Umbilical cord (tissue), 2 donors: ENCODE data around the gene PHYHD1. TPM values are rescaled to one million over a fixed set of nuclear protein-coding genes. Genes with fewer than 3 reads are reported as not detected.
"Not testable (repeated sequence)": the region's sequence is repeated elsewhere in the genome, so short reads cannot be mapped to it uniquely, and the experiment has no call there.

Source experiments
- DNase-seq: peaks from one replicate; pipeline ENCODE4 v3.0.0-alpha.2; 2015; ENCODE audit warnings: low spot score
- total RNA-seq: library from RNA; depleted of rRNA; stranded (reverse); fragments of >200 nt; gene quantifications from one replicate; pipeline ENCODE4 v1.2.3, GENCODE V29; 2014; ENCODE audit warnings: low replicate concordance; ENCODE audit not compliant: insufficient read depth

PHYHD1 gene
- total RNA-seq, 1 donor from 2014 or later, result 24.3 TPM

- peak; percentile 88 for DNase-seq
Observed at GRCh38 chr9:128921881-128922763, 1.3 kb downstream of the PHYHD1 start.

GRCh38 chr9:128923493-128923883, 2.7 kb downstream of the PHYHD1 start:
- DNase-seq, result no peak

- DNase-seq, result peak; percentile 55
Observed at GRCh38 chr9:128927731-128928411, 7.1 kb downstream of the PHYHD1 start.

GRCh38 chr9:128928624-128929023, 7.8 kb downstream of the PHYHD1 start:
- no peak for DNase-seq

GRCh38 chr9:128929560-128929959, 8.8 kb downstream of the PHYHD1 start:
- no peak for DNase-seq

GRCh38 chr9:128933731-128934130, 12.9 kb downstream of the PHYHD1 start:
- no peak for DNase-seq

- no peak for DNase-seq
Observed at GRCh38 chr9:128936171-128936865, 15.5 kb downstream of the PHYHD1 start.

- DNase-seq, result no peak
Observed at GRCh38 chr9:128937310-128938165, 16.8 kb downstream of the PHYHD1 start.

- DNase-seq, result no peak
Observed at GRCh38 chr9:128940271-128940921, 19.6 kb downstream of the PHYHD1 start.

- DNase-seq, result no peak
Observed at GRCh38 chr9:128940946-128941755, 20.4 kb downstream of the PHYHD1 start.

GRCh38 chr9:128943832-128944620, 23.2 kb downstream of the PHYHD1 start:
- DNase-seq, result no peak

- DNase-seq, result not testable (repeated sequence)
Observed at GRCh38 chr9:128944966-128945365, 24.2 kb downstream of the PHYHD1 start.

- DNase-seq, result no peak
Observed at GRCh38 chr9:128945798-128946501, 25.2 kb downstream of the PHYHD1 start.

- DNase-seq, result no peak
Observed at GRCh38 chr9:128946571-128947276, 25.9 kb downstream of the PHYHD1 start.

- no peak for DNase-seq
Observed at GRCh38 chr9:128947277-128947526, 26.4 kb downstream of the PHYHD1 start.

GRCh38 chr9:128947527-128948301, 26.9 kb downstream of the PHYHD1 start, which contains the start of the genes DOLK and NUP188:
DOLK (minus strand) TSS chr9:128947603; CDS start chr9:128947303, 300 bp downstream.
NUP188 (plus strand) TSS chr9:128947699; CDS start chr9:128947720, 21 bp downstream.
- DNase-seq, result peak; percentile 95

GRCh38 chr9:128961403-128961802, 40.6 kb downstream of the PHYHD1 start:
- not testable (repeated sequence) for DNase-seq
